GM18526 (cell line): ENCODE results near the gene PEX14.

Experiments
- POLR2A ChIP-seq: IDR thresholded peaks from 3 replicates; pipeline ENCODE4 v1.6.1; 2011; ENCODE audit not compliant: insufficient read length; ENCODE audit errors: extremely low read depth

The PEX14 gene

GRCh38 chr1:10621906-10622305 lies 147.2 kb downstream of the PEX14 start:
- no peak for TF ChIP-seq POLR2A

GRCh38 chr1:10622910-10623685 lies 148.3 kb downstream of the PEX14 start:
- TF ChIP-seq POLR2A: no peak

GRCh38 chr1:10623686-10624145 lies 149.0 kb downstream of the PEX14 start:
- no peak for TF ChIP-seq POLR2A

DNA sequence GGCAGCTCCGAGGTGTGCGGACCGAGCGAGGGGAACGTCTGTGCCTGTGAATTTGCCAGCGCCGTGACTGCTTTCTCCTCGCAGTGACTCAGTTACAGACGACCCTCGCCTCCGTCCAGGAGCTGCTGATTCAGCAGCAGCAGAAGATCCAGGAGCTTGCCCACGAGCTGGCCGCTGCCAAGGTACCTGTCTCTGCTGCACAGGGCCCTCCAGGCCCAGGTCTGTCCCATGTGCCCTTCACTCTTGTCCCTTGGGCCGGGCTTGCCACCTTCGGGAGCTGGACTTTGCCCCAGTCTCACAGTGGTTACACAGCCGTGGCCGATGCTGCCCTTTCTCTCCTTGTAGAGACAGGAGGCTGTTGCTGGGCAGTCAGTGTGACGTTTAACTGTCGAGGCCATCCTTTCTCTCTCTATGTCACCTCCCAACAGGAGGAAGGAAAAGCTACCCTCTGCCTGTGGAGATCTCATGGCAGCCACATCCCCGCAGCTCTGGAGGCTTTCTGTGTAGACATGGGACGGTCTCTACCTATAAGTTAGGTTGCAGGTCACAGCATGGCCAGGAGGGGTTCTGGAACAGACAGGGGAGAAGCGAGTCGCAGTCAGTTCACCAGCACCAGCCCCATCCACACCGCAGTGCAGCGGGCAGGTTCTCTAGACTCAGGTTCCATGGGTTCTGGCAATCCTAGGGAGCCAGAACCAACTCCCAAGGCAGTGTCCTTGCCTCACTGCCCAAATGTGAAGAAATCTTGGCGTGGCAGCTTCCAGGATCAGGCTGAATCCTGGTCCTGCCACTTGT lies 149.7 kb downstream of the PEX14 start:
- TF ChIP-seq POLR2A: no peak

DNA sequence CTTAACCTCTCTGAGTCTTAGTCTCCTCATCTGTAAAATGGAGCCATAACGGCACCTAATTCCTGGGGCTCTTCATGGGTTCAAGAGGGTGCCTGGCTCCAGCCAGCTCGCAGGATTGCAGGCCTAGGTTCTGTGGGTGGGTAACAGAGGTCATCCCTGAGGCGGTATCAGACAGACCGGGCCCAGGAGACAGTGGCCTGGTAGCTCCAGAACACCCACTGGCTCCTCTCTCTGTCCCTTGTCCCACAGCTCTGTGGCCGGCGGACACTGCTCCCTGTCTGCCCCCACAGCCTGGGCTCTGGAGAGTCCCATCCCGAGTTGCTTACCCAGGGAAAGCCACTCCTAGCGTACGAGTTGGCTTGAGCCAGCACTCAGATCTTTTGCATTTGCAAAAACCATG lies 150.3 kb downstream of the PEX14 start:
- no peak for TF ChIP-seq POLR2A

DNA sequence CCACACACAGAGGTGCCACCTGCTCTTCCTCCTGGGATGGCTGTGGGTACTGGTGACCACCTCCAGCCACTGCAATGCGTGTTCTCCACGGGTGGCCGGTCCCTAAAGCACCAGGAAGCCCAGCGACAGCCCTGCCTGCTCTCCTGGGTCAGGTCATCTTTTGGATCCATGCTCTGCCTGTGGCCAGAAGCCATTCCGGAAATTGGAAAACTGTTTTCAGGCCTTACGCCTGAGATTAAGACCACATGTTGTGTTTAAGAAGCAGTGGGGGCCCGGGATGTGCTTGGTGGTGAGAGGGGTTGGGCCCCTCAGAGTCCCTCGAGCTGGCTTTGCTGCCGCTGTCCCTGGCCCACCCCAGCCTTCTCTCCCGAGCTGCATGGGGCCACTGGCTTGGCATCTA lies 150.8 kb downstream of the PEX14 start:
- no peak for TF ChIP-seq POLR2A

DNA sequence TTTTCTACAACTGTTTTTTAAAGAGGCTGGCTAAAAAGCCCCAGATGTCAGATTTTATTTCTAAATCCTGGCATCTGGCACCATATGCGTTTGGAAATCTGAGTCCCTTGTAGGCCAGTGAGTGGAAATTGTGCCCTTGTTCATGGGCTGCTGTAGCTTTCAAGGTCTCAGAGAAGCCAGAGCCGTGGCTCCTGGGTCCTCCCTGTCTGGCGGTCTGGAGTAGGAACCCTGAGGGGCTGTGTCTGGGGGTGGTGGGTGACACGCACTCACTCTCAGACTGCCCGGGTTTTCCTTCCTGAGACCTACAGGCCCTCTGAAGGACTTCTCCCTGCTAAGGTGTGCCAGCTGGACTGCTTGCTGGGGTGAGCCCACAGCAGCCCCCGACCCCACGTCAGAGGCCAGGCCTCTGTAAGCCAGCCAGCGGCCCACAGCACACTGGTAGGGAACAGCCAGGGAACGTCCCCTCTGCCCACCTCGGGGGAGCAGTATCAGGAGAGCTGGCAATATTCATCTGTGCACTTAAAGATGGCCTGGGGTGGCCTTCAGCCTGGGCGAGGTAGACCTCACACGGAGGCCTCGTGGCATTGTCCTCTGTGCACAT lies 151.5 kb downstream of the PEX14 start:
- TF ChIP-seq POLR2A: no peak

DNA sequence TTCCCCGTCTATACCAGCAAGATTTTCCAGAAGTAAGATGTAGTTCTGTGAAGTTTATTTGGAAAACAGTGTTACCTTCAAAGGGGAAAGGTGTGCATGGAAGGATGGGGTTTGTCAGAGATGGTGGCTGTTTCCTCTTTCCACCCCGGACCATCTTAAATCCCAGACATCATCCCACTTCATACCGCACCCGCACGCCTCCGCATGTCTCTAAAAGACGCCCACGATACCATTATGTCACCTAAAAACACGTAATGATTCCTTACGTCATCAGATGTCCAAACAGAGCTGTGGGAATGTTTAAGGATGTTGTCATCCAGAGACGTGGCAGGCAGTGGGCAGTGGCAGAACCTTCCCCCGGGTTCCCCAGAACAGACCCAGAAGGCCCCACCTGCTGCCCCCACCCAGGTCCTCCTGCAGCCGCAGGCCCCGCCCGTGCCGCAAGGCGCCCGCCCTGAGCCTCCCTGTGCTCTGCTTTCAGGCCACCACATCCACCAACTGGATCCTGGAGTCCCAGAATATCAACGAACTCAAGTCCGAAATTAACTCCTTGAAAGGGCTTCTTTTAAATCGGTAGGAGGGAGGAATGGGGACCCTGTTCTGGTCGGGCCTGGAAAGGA lies 152.2 kb downstream of the PEX14 start:
- no peak for TF ChIP-seq POLR2A

GRCh38 chr1:10628685-10629084 lies 153.9 kb downstream of the PEX14 start:
- no peak for TF ChIP-seq POLR2A

- TF ChIP-seq POLR2A: no peak
These were observed 154.5 kb downstream of the PEX14 start for GRCh38 chr1:10629091-10629815.

DNA sequence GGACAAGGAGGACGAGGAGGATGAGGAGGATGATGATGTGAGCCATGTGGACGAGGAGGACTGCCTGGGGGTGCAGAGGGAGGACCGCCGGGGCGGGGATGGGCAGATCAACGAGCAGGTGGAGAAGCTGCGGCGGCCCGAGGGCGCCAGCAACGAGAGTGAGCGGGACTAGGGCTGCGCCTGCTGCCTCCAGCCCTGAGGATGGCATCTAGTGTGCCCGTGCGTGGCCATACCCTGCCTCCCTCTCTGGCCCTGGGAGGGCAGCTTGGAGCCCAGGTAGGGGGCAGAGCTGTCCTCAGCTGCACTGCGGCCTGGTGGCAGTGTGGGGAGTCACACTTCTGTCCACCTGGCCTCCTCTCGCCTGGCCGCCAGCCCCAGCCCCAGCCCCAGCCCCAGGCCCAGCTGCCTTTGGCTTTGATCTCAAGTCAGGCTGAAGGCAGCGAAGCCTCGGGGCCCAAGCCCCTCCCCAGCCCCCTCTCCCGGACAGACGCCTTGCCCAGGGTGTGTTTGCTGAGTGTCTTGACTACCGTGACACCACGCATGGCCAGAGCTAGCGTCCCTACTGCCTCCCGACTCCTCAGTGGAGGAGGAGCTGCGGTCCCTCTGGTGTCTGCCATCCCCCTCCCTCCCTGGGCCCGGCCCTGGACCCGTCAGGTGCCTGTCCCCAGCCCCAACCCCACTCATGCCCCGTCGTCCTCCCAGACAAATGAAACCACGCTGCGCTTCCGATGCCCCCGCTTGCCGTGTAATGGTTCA lies 155.2 kb downstream of the PEX14 start:
- TF ChIP-seq POLR2A: no peak

DNA sequence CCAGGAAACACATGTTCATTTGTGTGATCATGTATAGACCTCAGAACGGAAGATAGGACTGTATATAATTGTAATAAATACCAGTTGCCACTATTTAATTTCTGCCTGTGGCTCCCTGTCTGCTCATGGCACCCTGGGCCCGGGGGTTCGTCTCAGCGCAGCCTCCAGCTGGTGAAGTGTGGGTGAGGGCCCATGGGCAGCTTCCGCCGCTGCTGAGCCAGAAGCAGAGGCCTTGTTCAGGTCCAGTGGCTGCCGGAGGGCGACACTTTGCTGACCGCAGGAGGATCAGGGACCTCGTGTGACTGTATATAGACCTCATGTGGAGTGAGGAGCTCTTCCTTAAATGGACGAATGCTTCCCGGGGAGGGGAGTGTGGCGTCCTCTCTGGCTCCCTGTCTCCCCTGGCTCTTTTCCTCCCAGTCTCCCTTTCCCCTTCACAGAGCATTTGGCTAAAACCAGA lies 155.9 kb downstream of the PEX14 start:
- no peak for TF ChIP-seq POLR2A

DNA sequence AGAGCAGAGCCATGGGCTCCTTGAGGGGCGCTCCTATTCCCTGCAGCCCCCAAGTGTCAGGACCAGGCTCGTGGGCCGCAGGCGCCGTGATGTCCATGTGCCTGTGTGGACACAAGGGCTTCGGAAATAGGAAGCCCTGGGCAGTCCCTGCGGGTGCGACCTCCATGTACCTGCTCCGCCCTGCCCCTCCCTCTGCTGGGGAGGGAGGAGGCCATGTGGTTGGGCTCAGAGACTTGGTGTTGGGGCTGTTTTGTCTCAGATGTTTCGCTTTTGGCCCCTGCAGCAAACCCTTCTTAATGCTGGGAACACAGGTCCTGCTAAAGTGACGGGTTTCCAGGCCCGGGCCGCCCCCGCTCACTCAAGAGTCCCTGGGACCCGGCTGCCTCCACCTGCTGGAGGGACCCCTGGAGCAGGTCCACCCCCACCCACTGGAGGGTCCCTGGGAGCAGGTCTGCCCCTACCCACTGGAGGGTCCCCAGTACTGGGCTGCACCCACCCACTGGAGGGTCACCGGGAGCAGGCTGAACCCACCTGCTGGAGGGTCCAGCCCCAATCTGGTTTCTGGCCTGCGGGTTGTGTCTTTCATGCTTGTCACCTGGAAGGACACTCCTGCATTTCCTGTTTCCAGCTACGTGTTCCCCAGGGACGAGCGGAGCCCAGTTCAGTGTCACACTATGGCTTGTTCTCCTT lies 156.5 kb downstream of the PEX14 start:
- no peak for TF ChIP-seq POLR2A
